Stimulated activated CD8-positive, alpha-beta memory T cell treated with anti-CD3 and anti-CD28 coated beads, Interleukin-4, amount 100 ng/mL, for 4 hours (primary cell): Measurements from ENCODE around the gene MRPL43.
A peak's percentile ranks its signal among the peaks of the same experiment; 100 is the strongest.
"Not testable (repeated sequence)": the region's sequence is repeated elsewhere in the genome, so short reads cannot be mapped to it uniquely, and the experiment has no call there.

Experiments used
- DNase-seq, 2 donors: peaks; one replicate each; pipeline ENCODE4 v3.0.0-alpha.2; 2020; ENCODE audit warnings: low read depth in 2 of 2, low spot score in 1 of 2

Gene MRPL43

GRCh38 chr10:100984672-100985177 lies 2.6 kb downstream of the MRPL43 start:
- DNase-seq: no peak

GRCh38 chr10:100983868-100984671 lies 3.2 kb downstream of the MRPL43 start:
- no peak for DNase-seq

DNA sequence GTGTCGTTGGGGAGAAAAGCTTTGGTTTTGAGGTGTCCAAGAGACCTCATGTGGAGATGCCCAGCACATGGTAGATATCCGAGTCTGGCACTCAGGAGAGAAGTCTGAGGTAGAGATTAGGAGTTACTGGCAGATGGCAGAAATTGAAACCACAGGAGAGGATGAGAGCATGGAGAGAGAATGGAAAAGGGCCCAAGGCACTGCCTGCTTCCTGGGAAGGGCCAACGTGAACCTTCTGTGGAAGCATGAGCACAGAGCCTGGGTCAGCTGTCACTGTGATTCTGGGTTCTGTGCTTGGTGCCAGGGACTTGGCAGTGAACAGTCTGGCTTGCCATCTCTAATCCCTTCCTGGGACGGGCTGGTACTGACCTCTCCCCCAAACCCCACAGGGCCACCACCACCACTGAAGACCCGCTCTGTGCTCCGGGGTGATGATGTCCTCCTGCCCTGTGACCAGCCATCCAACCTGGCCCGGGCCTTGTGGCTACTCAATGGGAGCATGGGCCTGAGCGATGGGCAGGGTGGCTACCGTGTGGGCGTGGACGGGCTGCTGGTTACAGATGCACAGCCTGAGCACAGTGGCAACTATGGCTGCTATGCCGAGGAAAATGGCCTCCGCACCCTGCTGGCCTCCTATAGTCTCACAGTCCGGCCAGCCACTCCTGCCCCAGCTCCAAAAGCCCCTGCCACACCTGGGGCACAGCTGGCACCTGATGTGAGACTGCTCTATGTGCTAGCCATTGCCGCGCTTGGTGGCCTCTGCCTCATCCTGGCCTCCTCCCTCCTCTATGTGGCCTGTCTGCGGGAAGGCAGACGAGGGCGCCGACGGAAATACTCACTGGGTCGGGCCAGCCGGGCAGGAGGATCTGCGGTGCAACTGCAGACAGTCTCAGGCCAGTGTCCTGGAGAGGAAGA lies 4.1 kb downstream of the MRPL43 start:
- no peak for DNase-seq

DNA sequence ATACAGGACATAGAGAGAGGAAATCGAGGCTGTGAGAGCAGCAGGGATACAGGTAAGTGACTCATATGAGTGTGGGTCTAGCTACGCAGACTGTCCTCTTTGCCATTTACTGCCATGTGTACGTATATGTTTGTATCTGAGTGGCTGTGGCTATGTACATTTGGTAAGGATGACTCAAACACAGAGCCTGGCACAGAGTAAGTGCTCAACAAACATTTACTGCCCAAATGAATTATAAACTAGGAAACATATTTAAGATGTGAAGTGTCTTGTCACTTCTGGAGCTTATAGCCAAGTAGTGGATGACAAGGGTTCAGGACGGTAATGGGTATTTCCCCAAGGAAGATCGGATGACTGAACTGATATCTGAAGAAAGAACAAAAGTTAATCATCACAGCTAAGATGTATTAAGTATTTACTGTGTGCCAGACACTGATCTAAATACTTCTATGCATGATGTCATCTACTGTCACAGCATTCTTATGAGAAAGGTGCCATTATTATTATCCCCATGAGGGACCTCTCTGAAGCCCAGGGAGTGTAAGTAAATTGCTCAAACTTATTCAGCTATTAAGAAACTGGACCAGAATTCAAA lies 6.0 kb downstream of the MRPL43 start:
- DNase-seq: no peak

GRCh38 chr10:100980711-100981110 lies 6.6 kb downstream of the MRPL43 start:
- no peak for DNase-seq

DNA sequence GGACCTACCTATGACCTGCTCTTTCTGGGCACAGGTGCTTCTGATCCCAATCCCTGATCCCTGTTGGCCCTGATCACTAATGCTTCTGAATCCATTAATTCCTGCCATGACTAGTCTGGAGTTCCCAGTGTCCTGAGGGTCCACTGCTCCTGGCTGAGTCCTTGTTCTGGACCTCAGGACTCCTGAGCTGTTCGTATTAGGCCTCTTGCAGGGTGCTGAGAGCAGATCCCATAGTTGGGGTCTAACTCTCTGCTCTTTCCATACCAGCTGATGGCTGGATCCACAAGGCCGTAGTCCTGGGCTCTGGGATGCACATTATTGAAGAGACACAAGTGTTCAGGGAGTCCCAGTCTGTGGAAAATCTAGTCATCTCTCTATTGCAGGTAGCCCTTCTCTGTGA lies 7.0 kb downstream of the MRPL43 start:
- no peak for DNase-seq

DNA sequence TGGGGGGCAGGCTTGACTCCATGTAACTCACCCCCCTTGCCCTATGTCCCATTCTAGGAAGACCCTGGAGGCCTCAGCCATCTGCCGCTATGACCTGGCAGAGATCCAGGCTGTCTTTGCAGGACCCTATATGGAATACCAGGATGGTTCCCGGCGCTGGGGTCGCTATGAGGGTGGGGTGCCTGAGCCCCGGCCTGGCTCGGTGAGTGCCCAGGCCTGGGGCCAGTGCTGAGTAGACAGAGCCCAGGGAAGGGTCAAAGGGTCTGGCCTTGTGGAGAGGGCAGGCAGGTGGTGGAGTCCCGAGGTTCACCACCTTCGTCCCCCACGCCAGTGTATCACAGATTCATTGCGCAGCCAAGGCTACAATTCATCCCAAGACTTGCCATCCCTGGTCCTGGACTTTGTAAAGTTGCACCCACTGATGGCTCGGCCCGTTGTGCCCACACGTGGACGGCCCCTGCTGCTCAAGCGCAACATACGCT lies 7.5 kb downstream of the MRPL43 start:
- DNase-seq: no peak

DNA sequence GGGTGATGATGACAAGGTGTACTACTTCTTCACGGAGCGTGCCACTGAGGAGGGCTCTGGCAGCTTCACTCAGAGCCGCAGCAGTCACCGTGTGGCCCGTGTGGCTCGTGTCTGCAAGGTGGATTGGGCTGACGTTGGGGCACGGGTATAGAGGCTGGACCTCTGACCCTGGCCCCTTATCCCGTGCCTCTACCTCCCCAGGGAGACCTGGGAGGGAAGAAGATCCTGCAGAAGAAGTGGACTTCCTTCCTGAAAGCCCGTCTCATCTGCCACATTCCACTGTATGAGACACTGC lies 8.4 kb downstream of the MRPL43 start:
- DNase-seq: no peak

DNA sequence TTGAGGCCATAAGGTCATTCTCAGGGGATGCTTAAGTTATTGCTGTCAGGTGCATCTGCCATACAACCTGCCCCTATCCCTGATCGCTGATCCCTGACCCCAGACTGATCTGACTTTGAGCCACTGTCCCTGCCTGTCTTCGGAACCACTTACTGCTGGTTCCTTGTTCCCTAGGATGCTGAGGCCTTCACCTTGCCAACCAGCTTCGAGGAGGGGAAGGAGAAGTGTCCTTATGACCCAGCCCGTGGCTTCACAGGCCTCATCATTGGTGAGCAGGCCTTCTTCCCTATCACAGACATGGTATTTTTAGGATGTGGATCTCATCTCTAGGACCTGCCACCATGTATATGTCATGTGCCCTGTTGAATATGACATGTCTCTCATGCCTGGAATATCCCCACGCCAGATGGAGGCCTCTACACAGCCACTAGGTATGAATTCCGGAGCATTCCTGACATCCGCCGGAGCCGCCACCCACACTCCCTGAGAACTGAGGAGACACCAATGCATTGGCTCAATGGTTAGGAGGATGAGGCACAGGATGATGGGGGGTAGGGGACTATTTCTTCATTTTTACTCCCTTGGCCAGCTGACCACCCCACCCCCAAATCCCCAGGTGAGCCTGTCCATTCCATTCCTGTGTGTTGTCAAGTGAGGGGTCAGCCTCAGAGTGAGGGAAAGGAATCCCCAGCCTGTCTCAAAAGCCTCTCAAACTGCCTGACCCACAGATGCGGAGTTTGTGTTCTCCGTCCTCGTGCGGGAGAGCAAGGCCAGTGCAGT lies 9.0 kb downstream of the MRPL43 start:
- no peak for DNase-seq

GRCh38 chr10:100977436-100977835 lies 9.9 kb downstream of the MRPL43 start:
- no peak for DNase-seq

DNA sequence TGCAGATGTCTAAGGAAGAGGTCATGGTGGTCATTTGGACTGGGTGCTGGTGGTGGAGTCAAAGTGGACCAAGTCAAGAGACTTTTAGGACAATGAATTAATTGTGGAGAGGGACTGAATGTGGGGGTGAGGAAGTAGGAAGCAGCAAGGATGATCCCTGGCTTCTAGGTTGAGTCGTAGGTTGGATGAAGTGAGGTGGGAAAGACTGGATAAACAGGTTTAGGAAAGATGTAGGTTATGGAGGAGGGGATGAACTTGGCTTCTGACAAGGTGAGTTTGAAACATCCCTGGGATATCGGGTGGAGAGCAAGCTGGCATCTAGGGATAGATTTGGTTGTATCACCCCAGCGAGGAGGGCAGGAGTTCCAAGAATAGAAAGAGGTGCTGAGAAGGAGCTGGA lies 10.4 kb downstream of the MRPL43 start:
- DNase-seq: no peak

DNA sequence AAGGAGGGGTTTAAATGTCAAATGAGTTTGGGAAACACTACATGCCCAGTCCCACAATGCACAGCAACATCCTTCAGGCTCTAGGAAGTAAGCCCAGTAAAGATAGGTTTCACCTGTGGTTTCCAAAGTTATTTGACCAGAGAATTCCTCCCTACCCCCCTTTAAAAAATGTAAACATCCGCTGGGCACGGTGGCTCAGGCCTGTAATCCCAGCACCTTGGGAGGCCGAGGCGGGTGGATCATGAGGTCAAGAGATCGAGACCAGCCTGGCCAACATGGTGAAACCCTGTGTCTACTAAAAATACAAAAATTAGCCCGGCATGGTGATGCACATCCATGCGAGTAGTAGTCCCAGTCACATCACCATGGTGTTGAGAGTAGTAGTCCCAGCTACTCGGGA lies 11.9 kb downstream of the MRPL43 start:
- DNase-seq: not testable (repeated sequence)

GRCh38 chr10:100972904-100973535 lies 14.3 kb downstream of the MRPL43 start:
- no peak for DNase-seq

- DNase-seq: no peak
Measured at GRCh38 chr10:100972115-100972903, 15.0 kb downstream of the MRPL43 start.

- DNase-seq: no peak
Measured at GRCh38 chr10:100970914-100971811, 16.1 kb downstream of the MRPL43 start.

- peak; percentile 18 to 25 for DNase-seq
Measured at GRCh38 chr10:100970076-100970913, 17.0 kb downstream of the MRPL43 start.

DNA sequence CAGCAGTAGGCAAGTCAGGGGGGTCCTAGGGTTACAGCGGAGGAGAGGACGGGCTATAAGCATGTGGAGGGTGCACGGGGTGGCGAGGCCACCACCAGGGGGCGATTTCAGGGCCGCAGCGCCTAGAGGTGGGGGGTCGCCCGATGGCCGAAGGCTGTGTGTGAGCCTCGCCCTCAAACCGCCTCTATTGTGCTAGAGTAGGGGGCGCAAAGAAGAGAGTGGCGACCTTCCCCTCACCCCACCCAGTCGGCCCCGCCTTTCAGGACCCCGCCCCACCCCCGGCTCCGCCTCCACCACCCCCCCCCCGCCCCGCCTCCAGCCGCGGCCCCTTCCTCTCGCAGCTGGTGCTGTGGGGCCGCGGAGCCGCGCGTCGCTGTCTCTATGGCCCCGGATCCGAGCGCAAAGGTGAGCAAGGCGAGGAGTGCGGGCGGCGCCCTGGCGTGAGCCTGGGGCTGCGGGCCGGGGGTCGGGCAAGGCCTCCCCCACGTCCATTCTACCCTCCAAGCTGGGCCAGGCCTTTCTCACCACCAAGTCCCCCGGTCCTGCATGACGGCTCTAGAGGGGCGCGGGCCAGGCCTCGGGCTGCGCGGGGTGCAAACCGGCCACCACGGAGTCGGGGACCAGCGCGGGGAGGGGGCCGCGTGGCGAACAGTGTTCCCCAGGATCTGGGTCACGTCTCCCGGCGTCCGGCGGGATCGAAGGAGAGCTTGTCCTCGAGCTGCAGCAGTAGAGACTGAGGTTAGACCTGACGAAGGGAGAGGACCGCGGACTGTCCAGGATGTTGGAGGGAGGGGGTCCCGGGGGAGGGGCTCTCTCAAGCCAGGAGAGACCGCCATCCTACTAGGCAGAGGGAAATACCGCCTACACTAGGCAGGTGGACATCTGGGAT lies 17.9 kb downstream of the MRPL43 start, which contains the start of gene SEMA4G:
TSS of gene SEMA4G (plus strand) at position 318 of the 889 bp plus-strand sequence. CDS start 3,409 bp downstream, outside the sequence.
- DNase-seq: no peak
